GM03348 (cell line): ENCODE results near the gene ANKRD22.
"Not testable (repeated sequence)": the region's sequence is repeated elsewhere in the genome, so short reads cannot be mapped to it uniquely, and the experiment has no call there.

ENCODE experiments used
- DNase-seq: peaks from one replicate; pipeline ENCODE4 v3.0.0; 2012; ENCODE audit warnings: low spot score

ANKRD22 gene

DNA sequence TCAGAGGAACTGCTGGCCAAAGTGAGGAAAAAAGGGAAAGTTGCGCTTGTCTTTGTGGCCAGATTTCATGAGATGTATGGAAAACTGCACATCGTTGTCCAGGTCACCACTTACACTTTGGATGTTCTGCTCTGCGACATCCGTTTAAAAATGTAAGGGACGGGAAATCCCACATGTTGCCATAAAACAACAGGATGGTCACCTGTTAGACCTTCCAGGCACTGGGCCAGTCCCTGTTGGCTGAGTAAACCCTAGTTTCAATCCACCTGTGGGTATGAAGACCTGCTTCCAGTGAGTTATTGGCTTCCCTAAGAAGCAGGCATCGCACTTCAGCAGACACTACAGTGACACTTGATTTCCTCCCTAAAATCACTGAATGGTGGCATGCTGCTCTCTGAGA is 25.7 kb upstream of the ANKRD22 start:
- no peak for DNase-seq

DNA sequence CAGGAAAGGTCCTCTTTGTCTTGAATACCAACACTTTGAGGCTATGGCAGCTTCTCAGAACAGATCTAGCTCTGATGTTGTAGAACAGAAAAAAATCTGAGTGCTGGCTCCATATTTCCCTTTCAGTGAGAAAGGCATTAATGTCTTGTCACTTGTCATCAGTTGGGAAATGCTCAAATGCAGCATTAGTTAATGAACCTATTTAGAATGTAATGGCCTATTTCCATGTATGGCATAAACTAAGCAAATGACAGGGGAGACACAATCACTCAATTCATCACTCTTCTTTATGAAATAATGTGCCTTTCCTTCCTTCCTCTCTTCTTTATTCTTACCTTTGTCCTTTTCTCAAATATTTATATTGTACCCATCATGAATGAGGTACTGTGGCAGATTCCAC is 23.4 kb upstream of the ANKRD22 start:
- no peak for DNase-seq

DNA sequence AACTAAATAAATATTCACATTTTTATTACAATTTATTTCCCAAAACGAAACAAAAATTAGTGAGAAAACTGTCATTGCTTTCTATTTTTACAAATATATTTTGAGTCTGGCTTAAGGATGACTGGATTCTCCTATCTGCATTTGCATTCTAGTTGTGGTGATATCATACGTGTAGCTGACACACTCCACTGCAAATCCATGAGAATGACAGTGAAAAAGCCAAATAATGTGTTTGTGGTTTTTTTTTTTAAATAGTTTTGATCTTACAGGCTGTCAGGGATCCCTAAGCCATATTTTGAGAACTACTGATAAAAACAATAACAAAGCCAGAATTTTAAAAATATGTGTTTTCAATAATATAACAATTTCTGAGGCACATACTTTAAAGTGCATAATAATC is 22.6 kb upstream of the ANKRD22 start:
- peak; percentile 32 for DNase-seq

DNA sequence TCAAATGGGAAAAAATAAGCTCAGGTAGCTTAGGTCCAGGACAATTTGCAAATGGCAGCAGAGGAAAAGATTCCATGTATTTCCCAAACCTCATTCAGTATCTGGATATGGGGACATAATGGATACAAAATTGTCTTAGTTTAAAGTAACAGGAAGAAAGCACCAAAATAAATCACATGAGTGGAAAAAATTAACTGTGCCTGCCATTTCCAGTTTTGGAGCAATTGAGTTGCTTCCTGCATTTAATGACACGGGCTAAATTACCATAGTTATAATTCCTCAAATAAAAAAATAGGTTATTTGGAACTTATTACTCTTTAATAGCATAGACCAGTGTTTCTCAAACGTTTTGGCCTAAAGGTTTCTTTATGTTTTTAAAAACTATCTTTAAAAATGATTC is 22.1 kb upstream of the ANKRD22 start:
- DNase-seq: no peak

DNA sequence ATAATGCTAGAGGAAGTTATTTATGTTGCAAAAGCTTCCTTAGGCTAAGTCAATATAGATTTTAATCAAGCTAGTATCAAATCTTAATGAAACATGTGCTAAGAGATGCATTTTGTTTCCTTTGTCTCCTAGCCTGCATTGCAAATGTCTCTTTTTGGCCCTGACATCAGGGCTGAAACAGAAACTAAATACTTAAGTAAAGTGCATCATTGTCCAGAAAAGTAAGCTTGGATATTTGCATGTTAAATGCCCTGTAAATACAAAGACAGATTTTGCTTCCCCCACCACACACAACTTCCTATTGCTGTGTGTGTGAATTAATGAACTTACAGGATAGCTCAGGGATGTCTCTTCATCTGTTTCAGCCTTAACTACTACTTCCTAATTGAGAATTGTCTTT is 18.4 kb upstream of the ANKRD22 start:
- DNase-seq: no peak

DNA sequence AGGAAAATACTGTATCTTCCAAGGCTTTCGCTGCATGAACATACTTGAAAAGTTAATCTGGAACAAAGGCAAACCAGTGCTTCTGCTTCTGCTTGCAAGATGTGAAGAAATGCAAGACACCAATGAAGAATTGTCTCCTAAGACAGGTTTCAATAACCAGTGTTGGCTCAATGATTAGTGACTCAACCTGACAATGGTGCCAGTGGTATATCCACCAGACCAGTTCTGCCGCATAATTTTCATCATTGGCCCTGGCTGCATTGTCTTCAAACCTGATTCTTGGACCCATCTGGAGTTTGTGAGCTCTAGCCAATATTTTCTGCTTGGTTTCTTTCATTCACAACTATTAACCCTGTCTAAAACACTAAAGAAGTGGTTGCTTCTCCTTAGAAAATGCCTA is 14.8 kb upstream of the ANKRD22 start:
- DNase-seq: no peak

DNA sequence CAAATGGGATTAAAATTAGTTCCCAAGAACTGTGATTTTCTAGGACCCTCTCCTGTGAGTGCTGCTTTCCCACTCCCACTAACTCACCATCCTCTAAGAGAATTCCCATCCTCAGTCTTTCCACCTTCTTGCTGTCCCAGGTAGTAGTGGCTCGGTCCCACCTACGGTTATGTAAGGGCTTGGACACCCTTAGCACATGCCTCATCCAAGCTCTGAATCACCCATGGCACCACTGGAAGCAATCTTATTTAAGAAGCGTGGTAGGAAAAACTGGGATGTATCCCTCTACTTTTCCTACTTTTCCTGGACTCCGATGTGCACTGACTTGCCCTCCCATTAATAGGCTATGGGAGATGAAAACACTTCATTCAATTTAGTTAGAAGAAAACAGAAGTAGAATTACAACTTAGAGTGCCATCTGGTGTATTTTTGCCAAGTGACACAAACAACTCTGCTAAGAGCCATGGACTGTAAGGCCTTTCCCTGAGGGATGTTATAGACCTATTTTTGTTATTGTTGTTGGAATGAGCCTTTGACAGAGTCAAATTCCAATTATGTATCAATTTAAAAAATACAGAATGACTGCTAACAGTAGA is 13.7 kb upstream of the ANKRD22 start:
- DNase-seq: no peak

DNA sequence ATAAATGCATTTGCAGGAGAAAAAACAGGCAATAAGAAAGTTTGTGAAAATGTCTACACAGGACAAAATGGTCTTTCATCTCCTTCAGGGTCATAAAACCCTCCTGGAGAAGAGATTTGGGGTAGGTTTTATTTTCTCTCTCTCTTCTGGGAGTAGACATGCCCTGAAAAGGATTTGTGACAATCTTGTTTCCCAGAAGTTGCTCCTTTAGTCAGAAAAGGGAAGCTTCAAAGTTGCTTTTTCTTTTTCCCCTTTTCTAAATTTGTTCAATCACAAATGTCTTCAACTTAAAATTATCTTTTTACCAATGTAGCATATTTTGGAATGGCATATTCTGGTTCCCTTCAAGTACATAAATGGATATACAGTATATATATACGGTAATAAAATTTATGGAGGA is 9.4 kb upstream of the ANKRD22 start:
- DNase-seq: no peak

DNA sequence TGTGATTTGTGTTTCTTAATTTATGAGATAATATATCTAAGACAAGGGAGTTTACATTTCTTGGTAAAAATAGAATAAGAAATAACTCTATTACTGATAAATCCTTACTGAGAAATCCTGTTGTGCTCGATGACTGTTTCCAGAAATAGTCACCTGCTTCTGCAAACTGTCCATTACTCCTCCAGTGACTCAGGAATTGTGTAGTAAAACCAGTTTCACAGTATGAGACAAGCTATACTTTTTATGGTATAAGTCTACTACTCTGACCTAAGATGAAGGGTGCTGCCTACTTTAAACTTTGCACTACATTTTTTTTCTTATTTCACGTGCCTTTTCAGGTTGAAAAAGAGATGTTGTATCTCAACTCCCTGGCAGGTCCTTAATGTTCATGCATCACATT is 6.8 kb upstream of the ANKRD22 start:
- DNase-seq: no peak

DNA sequence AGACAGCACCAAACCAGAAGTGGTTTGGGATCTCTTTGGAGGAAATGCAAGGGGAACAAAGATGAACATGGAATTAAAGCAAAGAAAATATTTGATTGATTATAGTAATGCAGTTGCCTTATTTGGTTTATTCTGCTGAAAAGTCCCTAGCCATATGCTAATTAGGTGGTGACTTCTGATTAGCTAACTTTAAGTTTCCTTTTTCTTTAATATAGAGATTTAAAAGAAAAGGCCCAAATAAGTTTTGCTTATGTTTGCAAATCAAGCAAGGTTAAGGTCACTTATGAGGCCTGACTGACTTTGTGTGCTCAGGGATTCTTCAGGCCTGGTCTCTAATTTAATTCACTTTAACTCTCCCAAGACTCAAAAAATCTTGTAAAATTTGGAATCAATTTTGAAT is 6.2 kb upstream of the ANKRD22 start:
- DNase-seq: no peak

DNA sequence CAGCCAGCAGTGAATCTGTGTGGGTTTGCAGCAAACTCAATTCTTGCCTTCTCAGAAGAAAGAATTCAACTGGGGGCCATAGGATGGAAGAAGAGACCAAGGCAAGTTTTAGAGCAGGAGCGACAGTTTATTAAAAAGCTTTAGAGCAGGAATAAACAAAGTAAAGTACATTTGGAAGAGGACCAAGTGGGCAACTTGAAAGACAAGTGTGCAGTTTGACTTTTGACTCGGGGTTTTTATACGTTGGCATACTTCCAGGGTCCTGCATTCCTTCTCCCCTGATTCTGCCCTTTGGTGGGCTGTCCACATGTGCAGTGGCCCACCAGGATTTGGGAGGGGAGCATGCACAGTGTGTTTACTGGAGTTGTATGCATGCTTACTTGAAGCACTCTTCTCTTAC is 3.0 kb upstream of the ANKRD22 start:
- DNase-seq: no peak

DNA sequence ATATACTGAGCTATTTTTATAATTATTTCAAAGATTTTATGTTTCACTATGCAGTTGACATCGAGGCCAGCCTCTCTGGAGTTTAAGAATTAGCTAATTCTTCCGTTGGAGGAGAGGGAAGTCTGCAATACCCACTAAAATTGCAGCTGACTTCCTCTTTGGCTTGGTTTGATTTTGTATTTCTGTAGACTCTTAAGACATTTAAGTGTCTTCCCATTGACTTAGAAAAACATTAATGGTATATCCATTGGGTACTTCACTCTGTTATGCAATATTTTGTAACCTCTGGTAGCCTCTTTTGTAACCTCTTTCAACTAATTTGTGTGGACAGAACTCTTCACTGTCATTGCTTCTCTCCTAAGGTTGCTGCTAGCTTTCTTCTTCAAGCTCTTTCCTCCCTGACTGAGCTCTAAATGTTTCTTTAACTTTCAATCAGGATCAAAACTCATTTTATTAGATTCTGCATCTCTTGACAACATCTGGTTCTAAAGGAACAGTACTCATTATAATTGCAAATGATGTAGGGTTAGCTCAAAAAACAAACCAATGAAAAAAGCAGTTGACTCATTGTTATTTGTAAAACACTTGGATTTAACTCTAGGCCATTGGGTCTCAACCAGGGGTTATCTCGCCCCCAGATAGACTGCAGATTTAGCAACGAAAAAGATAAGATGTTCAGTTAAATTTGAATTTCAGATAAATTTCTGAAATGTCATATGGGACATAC is 1.7 kb upstream of the ANKRD22 start:
- no peak for DNase-seq

DNA sequence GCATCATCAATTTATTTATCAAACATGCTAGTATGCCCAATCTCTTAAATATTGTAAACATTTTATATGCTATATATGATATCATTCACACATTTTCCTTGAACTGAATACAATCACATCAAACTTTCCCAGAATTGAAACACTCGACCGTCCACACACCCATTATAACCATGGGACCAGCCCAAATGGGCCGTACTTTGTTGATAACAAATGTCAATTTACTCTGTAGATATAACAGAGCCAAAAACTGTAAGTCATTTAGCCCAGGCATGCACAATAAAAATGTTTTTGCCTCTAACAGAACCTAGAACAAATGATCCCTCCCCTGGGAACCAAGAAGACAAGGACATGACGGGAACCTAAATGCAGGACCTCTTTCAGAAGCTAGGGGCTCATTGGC is 683 bp upstream of the ANKRD22 start:
- no peak for DNase-seq

DNA sequence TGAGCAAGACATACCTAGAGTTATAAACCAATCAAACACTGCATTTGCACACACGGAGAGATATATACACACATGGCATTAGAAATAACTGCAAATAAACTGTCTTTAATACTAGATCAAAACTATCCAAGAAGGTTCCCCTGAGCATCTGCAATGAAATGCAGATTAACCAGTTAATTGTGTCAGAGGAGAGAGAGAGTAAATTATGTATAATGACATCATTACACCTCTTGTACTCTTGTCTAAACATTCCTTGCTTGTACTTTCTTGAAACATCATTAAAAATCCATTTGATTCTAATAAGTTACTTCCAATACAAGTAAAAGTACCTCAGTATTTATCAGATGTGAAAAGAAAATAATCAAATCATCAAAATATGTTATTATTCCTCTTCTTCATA is 932 bp downstream of the ANKRD22 start:
- DNase-seq: no peak

DNA sequence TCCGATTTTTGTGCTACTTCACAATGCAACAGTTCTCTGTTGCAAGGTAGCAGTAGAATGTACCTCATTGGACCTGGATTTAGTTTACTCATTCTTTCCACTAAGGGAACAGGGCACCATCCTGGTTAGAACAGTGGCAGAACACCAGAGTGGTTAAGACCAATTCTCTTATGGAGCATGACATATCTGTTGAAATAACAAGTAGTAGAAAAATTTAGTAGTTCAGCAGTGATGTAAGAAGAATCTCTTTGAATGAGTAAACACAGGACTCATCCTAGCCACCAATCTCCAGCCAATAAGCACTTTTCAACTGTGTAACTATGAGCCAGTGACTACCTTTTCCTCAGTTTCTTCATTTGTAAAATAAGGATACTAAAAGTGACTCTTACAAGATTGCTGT is 2.4 kb downstream of the ANKRD22 start:
- peak; percentile 8 for DNase-seq

DNA sequence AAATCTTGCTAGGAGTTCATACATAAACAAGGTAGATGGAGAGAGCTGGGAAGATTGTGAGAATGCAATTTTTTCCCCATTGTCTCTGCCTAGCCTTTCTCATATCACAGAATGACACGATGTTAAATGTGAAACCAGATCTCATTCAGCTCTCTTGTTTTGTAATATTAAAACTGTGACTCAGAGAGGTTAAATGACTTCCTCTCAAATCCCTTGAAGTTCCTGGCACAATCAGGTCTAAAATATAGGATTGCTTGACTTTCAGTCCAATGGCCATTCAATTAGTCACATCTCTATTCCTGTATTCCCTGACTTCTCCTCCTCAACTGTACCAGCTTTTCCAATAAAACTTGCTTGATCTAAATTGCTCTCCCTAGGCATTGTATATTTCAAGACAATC is 3.1 kb downstream of the ANKRD22 start:
- DNase-seq: peak; percentile 49

DNA sequence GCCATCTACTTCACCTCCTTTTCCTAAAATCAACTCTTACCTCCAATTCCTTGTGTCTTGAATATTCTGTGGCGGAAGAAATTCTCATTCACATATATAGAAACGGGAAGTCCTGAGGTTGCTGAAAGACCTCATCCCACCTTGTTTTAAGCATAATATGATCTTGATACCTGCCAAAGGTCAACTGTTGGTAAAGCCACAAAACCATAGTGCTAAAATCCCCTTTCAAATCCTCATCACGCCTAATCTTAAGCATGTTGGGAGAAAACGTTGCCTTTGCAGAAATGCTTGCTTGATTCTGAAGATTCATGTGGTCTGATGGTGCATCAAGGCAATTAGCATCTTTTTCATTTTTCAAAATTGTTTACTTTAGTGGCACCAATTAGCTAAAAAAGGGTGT is 8.5 kb downstream of the ANKRD22 start:
- DNase-seq: no peak

DNA sequence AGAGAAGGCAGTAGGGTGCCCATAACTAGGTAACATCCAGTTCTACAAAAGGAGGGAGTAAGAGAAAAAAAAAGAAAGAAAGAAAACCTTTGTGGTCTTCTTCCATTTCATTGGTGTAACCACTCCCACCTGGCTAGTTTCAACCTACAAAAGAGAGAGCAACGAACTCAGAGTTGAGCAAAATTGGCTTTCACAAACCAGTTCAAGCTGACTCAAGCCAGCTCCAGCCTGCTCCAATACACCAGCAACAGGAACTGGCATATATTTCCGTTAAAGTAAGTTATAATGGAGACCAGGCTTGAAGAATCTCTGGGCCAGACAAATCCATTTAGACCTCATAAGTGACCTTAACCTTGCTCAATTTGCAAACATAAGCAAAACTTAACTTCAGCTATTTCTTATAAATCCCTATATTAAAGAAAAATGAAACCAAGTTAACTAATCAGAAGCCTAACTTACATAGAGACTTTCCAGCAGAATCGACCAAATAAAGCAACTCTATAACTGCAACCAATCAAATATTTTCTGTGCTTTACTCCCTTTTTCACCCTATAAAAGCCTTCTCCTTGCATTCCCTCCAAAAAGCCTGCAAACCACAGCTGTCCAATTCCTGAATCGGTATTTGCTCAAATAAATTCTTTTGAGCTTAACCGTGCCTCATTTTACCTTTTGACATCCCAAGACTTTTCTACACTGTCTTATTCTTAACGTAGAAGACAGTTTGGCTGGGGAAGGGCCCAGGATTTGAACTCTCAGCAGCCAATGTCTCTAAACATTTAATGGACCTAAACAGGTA is 10.1 kb downstream of the ANKRD22 start:
- no peak for DNase-seq

DNA sequence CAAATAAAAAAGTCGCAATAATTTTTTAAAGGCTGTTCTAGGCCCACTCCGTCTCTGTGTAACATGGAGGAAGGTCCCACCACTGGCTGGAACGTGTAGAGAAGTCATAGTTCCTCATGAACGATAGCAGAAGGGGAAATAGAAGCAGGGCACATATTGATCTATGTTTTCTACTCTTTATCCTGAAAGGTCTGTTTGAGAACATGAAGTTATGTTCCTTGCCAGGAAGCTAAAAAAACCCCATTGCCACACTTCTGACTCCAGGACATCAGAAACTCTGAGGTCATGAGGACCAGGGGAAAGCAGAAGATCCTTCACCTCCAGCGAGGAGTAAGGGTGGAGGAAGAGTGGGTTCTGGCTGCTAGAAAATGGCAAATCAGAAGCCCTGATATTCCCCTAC is 10.8 kb downstream of the ANKRD22 start:
- DNase-seq: no peak

DNA sequence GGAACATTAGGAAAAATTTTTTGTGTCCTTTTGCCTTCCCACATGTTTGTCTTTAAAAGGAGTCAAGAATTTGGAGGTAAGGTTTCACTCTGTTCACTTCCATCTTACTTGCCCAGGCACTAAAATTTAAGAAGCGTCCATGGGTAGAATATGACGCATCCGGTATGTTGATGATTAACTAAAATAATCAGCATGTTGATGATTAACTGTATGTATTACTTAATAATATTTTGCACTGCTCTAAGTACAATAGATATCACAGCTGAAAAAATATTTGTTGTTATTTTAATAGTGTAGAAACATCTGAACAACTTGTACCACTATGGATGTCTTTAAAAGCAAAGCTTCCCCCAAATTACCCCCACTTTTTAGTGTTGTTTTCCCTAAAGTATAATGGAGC is 11.5 kb downstream of the ANKRD22 start:
- no peak for DNase-seq

DNA sequence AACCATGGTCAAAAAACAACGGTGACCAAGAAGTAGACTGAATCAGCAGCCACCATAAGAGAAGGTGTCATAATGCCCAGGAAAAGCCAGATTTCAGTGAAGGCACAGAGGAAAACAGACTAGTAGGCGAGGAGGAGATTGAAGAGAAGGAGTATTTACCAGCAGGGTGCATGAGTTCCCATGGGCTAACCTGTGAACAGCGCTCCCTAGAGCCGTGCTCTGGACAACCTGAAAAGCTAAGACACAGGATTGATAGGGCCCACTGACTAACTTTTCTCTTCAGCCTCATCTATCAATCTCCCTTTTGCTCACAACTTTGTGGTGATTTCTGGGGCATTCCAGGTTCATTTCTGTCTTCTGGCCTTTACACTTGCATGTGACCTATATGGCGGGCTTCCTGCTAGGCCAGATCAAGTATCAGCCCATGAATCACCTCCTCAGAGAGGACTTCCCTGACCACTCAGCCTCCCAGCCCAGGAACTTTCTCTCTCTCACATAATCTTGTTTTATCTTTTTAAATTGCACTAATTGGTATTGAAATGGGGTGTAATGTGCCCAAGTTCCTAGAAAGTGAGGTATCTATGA is 12.8 kb downstream of the ANKRD22 start:
- no peak for DNase-seq

DNA sequence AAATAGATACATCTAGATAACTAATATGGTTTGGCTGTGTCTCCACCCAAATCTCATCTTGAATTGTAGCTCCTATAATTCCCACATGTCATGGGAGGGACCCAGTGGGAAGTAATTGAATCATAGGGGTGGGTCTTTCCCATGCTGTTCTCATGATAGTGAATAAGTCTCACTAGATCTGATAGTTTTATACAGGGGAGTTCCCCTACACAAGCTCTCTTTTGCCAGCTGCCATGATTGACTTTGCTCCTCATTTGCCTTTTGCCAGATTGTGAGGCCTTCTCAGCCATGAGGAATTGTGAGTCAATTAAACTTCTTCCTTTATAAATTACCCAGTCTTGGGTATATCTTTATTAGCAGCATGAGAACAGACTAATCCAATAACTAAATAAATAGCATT is 14.0 kb downstream of the ANKRD22 start:
- DNase-seq: not testable (repeated sequence)

DNA sequence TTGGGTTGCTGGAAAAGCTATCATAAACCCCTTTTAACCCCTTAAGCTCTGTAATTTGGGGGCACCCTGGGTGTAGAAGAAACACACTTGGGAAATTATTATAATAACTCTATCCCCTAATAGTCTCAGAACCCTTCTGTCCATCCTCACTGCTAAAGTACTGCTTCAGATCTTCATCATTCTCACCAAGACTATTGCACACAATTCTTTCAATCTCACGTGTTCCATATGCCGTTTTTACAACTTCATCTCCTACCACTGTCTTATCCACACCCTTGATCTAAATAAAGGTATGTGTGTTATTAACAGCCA is 15.8 kb downstream of the ANKRD22 start:
- no peak for DNase-seq
